OCI-LY7 (cell line): Measurements from ENCODE around the gene FKTN. TPM values are rescaled to one million over a fixed set of nuclear protein-coding genes. Genes with fewer than 3 reads are reported as not detected.

Source experiments
- BruUV-seq: library from RNA; stranded (reverse); fragments of 400-500 nt; replicated peaks from 2 replicates; lab custom pipeline; 2021; lab: Mats Ljungman, UMichigan
- CTCF ChIA-PET: fragments of 300-600 bp; sonication (Branson Sonifier 250); formaldehyde crosslinking; loops from one replicate; lab custom pipeline; 2022; ENCODE audit warnings: antibody characterized with exemption; ENCODE audit not compliant: unreplicated experiment; lab: Charles Lee
- POLR2A ChIA-PET: fragments of 300-600 bp; sonication (Branson Sonifier 250); formaldehyde crosslinking; loops from one replicate; lab custom pipeline; 2022; ENCODE audit warnings: antibody characterized with exemption; lab: Charles Lee
- DNase-seq: peaks from one replicate; pipeline ENCODE4 v3.0.0-alpha.2; 2015; ENCODE audit warnings: low spot score
- H2AFZ ChIP-seq: fragments of 200-600 bp; sonication (generic), shearing (Covaris generic); 2 replicates; pipeline ENCODE4 v1.6.1; 2014; ENCODE audit warnings: mild to moderate bottlenecking, antibody characterized with exemption, low read length, moderate library complexity
- H3K27ac ChIP-seq: fragments of 200-600 bp; sonication (generic); 2 replicates; pipeline ENCODE4 v1.5.1; 2014; ENCODE audit warnings: mixed run types, low read depth, mild to moderate bottlenecking, moderate library complexity, low read length, inconsistent platforms; ENCODE audit not compliant: poor library complexity, severe bottlenecking
- H3K36me3 ChIP-seq: fragments of 200-600 bp; sonication (generic); 2 replicates; pipeline ENCODE4 v1.6.1; 2014; ENCODE audit warnings: mild to moderate bottlenecking, antibody characterized with exemption, low read length, moderate library complexity, mixed read lengths; ENCODE audit not compliant: insufficient read depth
- H3K4me1 ChIP-seq: fragments of 200-600 bp; sonication (generic); 2 replicates; pipeline ENCODE4 v1.5.1; 2014; ENCODE audit warnings: mild to moderate bottlenecking, low read length; ENCODE audit not compliant: insufficient read depth, poor library complexity, severe bottlenecking
- H3K4me2 ChIP-seq: fragments of 200-600 bp; sonication (generic); 2 replicates; pipeline ENCODE4 v1.6.1; 2014; ENCODE audit warnings: mild to moderate bottlenecking, low read length
- H3K4me3 ChIP-seq: fragments of 200-600 bp; sonication (generic); 2 replicates; pipeline ENCODE4 v1.5.1; 2014; ENCODE audit warnings: mild to moderate bottlenecking, low read depth, low read length; ENCODE audit not compliant: poor library complexity, severe bottlenecking
- H3K79me2 ChIP-seq: fragments of 200-600 bp; sonication (generic); 2 replicates; pipeline ENCODE4 v1.6.1; 2016; ENCODE audit warnings: low read depth, mild to moderate bottlenecking, low read length, moderate library complexity, mixed read lengths; ENCODE audit not compliant: insufficient read depth
- H3K9me2 ChIP-seq: fragments of 200-600 bp; sonication (generic); 2 replicates; pipeline ENCODE4 v1.6.1; 2016; ENCODE audit warnings: mild to moderate bottlenecking, low read length, mixed read lengths; ENCODE audit not compliant: insufficient read depth
- H3K9me3 ChIP-seq: fragments of 200-600 bp; sonication (generic); 2 replicates; pipeline ENCODE4 v1.6.1; 2014; ENCODE audit warnings: mild to moderate bottlenecking, mixed run types, low read length, mixed read lengths
- H4K20me1 ChIP-seq: fragments of 200-600 bp; sonication (generic); 2 replicates; pipeline ENCODE4 v1.6.1; 2014; ENCODE audit warnings: mild to moderate bottlenecking, antibody characterized with exemption, low read length, moderate library complexity, mixed read lengths; ENCODE audit not compliant: insufficient read depth
- CTCF ChIP-seq: fragments of 200-600 bp; sonication (generic); conservative IDR thresholded peaks from 2 replicates; pipeline ENCODE4 v1.5.1; 2014; ENCODE audit warnings: mild to moderate bottlenecking, antibody characterized with exemption, low read length, moderate library complexity, mixed read lengths
- EZH2phosphoT487 ChIP-seq: fragments of 200-600 bp; sonication (generic); IDR thresholded peaks from 2 replicates; pipeline ENCODE4 v1.6.1; 2018; ENCODE audit warnings: low read depth, borderline replicate concordance, mild to moderate bottlenecking, mixed run types, antibody characterized with exemption, low read length, moderate library complexity, mixed read lengths
- intact Hi-C: fragments of 100-400 bp; cut with micrococcal nuclease; formaldehyde crosslinking; loops from one replicate; pipeline ENCODE4 v1.10.0; 2022; ENCODE audit not compliant: unreplicated experiment
- total RNA-seq, 2 experiments: library from RNA; depleted of rRNA in 1 of 2; stranded (reverse); fragments of >200 nt in 1 of 2; shearing (Covaris generic) in 1 of 2; gene quantifications; 2 replicates each; pipeline ENCODE4 v1.2.3, GENCODE V29; 2014 to 2022

Gene FKTN
- total RNA-seq, 2 experiments from 2014 or later, result 10.7 to 17.3 TPM

GRCh38 chr9:105625088-105625487 lies 67.2 kb downstream of the FKTN start:
- H4K20me1 ChIP-seq, result no peaks in the 10 kb centered on the region
- H3K79me2 ChIP-seq, result no peaks in the 10 kb centered on the region
- ChIA-PET CTCF (no interaction called here), POLR2A (interaction anchor here (0.6 to 1.0 kb wide), 5 partner anchors 8 to 178 kb away, joined by 3 to 4 read pairs (median 4); no protein-coding TSS in a partner anchor)
- TF ChIP-seq EZH2phosphoT487, result no peak
- no peak for TF ChIP-seq CTCF
- H3K9me2 ChIP-seq, result no peaks in the 10 kb centered on the region
- H3K9me3 ChIP-seq, result no peaks in the 10 kb centered on the region
- intact Hi-C loops, result no loop called here
- no peak overlapping the region for H3K27ac ChIP-seq
- no peak overlapping the region for H3K4me3 ChIP-seq
- H3K36me3 ChIP-seq, result no peaks in the 10 kb centered on the region
- BruUV-seq, result no TSS peak
- no peak overlapping the region for H3K4me2 ChIP-seq
- DNase-seq, result no peak
- no peak overlapping the region for H2AFZ ChIP-seq
- no peaks in the 10 kb centered on the region for H3K4me1 ChIP-seq

- BruUV-seq, result no TSS peak
- H4K20me1 ChIP-seq, result no peaks in the 10 kb centered on the region
- no peaks in the 10 kb centered on the region for H3K4me1 ChIP-seq
- TF ChIP-seq EZH2phosphoT487 (no peak), CTCF (no peak)
- no peak for DNase-seq
- no peak overlapping the region for H2AFZ ChIP-seq
- H3K36me3 ChIP-seq, result no peaks in the 10 kb centered on the region
- ChIA-PET CTCF (no interaction called here), POLR2A (no interaction called here)
- intact Hi-C loops, result no loop called here
- H3K79me2 ChIP-seq, result no peaks in the 10 kb centered on the region
- no peak overlapping the region for H3K4me2 ChIP-seq
- no peak overlapping the region for H3K27ac ChIP-seq
- no peaks in the 10 kb centered on the region for H3K9me2 ChIP-seq
- H3K4me3 ChIP-seq, result no peak overlapping the region
- no peaks in the 10 kb centered on the region for H3K9me3 ChIP-seq
Observed at GRCh38 chr9:105632807-105633206, 74.9 kb downstream of the FKTN start.

- Histone ChIP-seq H3K4me2 (no peak overlapping the region), H3K9me2 (no peaks in the 10 kb centered on the region), H2AFZ (no peak overlapping the region), H3K4me1 (no peaks in the 10 kb centered on the region), H3K27ac (no peak overlapping the region), H3K79me2 (no peaks in the 10 kb centered on the region), H4K20me1 (no peaks in the 10 kb centered on the region), H3K9me3 (no peaks in the 10 kb centered on the region), H3K36me3 (no peaks in the 10 kb centered on the region), H3K4me3 (no peak overlapping the region)
- no TSS peak for BruUV-seq
- intact Hi-C loops, result no loop called here
- ChIA-PET POLR2A (interaction anchor here (0.5 to 0.7 kb wide), 2 partner anchors 953 to 1112 kb away, joined by 3 read pairs; no protein-coding TSS in a partner anchor), CTCF (no interaction called here)
- no peak for DNase-seq
- TF ChIP-seq EZH2phosphoT487 (no peak), CTCF (no peak)
Observed at GRCh38 chr9:105633411-105633810, 75.5 kb downstream of the FKTN start.
